Measurements from ENCODE around the gene DNAH14. TPM values are rescaled to one million over a fixed set of nuclear protein-coding genes. Genes with fewer than 3 reads are reported as not detected.
"Not testable (repeated sequence)": the region's sequence is repeated elsewhere in the genome, so short reads cannot be mapped to it uniquely, and the experiment has no call there.

Gene DNAH14
- total RNA-seq, 1 donor, result 31.8 TPM

DNA sequence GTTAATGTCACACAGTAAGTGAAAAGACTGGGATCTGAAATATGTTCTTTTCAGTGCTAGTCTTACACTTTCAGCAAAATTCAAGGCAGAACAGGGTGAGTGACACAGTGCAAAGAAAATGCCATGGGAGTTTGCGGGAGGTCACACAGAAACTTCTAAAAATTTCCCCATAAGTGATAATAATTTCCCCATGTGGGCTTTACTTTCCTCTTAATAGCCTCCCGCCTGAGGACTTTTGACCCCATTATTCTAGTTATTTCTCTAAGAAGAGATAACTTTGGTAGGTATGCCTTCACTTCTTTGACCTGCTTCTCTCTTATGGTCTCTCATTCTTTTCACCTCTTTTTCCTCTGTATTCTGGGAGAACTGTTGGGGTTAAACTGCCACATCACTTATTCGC, 8.1 kb upstream of the DNAH14 start:
- no peak for DNase-seq (ENCODE audit: insufficient read length, low spot score, missing footprints)
- no peak overlapping the region for H3K4me2 ChIP-seq (ENCODE audit: insufficient read depth, low read length)
- H3K4me3 ChIP-seq (ENCODE audit: insufficient read depth, low read length), result no peak overlapping the region
- H4K20me1 ChIP-seq (ENCODE audit: insufficient read depth, low read length), result no peaks in the 10 kb centered on the region
- H3K79me2 ChIP-seq (ENCODE audit: insufficient read depth, low read length), result no peaks in the 10 kb centered on the region
- H3K4me1 ChIP-seq (ENCODE audit: insufficient read depth, low read length), result no peaks in the 10 kb centered on the region
- TF ChIP-seq, protein P1, sequence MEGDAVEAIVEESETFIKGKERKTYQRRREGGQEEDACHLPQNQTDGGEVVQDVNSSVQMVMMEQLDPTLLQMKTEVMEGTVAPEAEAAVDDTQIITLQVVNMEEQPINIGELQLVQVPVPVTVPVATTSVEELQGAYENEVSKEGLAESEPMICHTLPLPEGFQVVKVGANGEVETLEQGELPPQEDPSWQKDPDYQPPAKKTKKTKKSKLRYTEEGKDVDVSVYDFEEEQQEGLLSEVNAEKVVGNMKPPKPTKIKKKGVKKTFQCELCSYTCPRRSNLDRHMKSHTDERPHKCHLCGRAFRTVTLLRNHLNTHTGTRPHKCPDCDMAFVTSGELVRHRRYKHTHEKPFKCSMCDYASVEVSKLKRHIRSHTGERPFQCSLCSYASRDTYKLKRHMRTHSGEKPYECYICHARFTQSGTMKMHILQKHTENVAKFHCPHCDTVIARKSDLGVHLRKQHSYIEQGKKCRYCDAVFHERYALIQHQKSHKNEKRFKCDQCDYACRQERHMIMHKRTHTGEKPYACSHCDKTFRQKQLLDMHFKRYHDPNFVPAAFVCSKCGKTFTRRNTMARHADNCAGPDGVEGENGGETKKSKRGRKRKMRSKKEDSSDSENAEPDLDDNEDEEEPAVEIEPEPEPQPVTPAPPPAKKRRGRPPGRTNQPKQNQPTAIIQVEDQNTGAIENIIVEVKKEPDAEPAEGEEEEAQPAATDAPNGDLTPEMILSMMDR (IDR thresholded peaks at IDR 0.05; ENCODE audit: extremely low read depth, low read depth, low read length), result no peak
- H3K36me3 ChIP-seq (ENCODE audit: insufficient read depth, low read length), result no peaks in the 10 kb centered on the region
- no peaks in the 10 kb centered on the region for H3K27me3 ChIP-seq (ENCODE audit: insufficient read depth, low read length)
- H3K27ac ChIP-seq (ENCODE audit: low read depth, low read length), result no peak overlapping the region
- no peak overlapping the region for H2AFZ ChIP-seq (ENCODE audit: low read length)
- no peaks in the 10 kb centered on the region for H3K9me3 ChIP-seq (ENCODE audit: low read depth, low read length)

- DNase-seq (ENCODE audit: insufficient read length, low spot score, missing footprints), result peak; percentile 80
- no peaks in the 10 kb centered on the region for H4K20me1 ChIP-seq (ENCODE audit: insufficient read depth, low read length)
- no peak overlapping the region for H3K4me2 ChIP-seq (ENCODE audit: insufficient read depth, low read length)
- no peak overlapping the region for H3K27ac ChIP-seq (ENCODE audit: low read depth, low read length)
- no peaks in the 10 kb centered on the region for H3K4me1 ChIP-seq (ENCODE audit: insufficient read depth, low read length)
- H3K4me3 ChIP-seq (ENCODE audit: insufficient read depth, low read length), result no peak overlapping the region
- TF ChIP-seq, protein P1 (IDR thresholded peaks at IDR 0.05; ENCODE audit: extremely low read depth, low read depth, low read length), result peak; percentile 77
- H3K27me3 ChIP-seq (ENCODE audit: insufficient read depth, low read length), result no peaks in the 10 kb centered on the region
- no peaks in the 10 kb centered on the region for H3K9me3 ChIP-seq (ENCODE audit: low read depth, low read length)
- H3K36me3 ChIP-seq (ENCODE audit: insufficient read depth, low read length), result no peaks in the 10 kb centered on the region
- H2AFZ ChIP-seq (ENCODE audit: low read length), result no peak overlapping the region
- H3K79me2 ChIP-seq (ENCODE audit: insufficient read depth, low read length), result no peaks in the 10 kb centered on the region
These were observed 6.9 kb upstream of the DNAH14 start for GRCh38 chr1:224922404-224923164.

DNA sequence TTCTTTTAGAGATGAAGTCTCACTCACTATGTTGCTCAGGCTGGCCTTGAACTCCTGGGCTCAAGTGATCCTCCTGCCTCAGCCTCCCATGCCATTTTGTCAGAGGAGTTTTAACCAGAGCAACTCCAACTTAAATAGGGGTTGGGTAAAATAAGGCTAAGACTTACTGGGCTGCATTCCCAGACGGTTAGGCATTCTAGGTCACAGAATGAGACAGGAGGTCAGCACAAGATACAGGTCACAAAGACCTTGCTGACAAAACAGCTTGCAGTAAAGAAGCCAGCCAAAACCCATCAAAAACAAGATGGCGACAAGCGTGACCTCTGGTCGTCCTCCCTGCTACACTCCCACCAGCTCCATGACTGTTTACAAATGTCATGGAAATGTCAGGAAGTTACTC, 5.7 kb upstream of the DNAH14 start:
- no peaks in the 10 kb centered on the region for H3K4me1 ChIP-seq (ENCODE audit: insufficient read depth, low read length)
- H3K4me2 ChIP-seq (ENCODE audit: insufficient read depth, low read length), result no peak overlapping the region
- TF ChIP-seq, protein P1 (IDR thresholded peaks at IDR 0.05; ENCODE audit: extremely low read depth, low read depth, low read length), result no peak
- H3K27me3 ChIP-seq (ENCODE audit: insufficient read depth, low read length), result no peaks in the 10 kb centered on the region
- no peak overlapping the region for H3K4me3 ChIP-seq (ENCODE audit: insufficient read depth, low read length)
- H3K9me3 ChIP-seq (ENCODE audit: low read depth, low read length), result no peaks in the 10 kb centered on the region
- no peak overlapping the region for H3K27ac ChIP-seq (ENCODE audit: low read depth, low read length)
- no peak overlapping the region for H2AFZ ChIP-seq (ENCODE audit: low read length)
- no peaks in the 10 kb centered on the region for H3K79me2 ChIP-seq (ENCODE audit: insufficient read depth, low read length)
- DNase-seq (ENCODE audit: insufficient read length, low spot score, missing footprints), result no peak
- H3K36me3 ChIP-seq (ENCODE audit: insufficient read depth, low read length), result no peaks in the 10 kb centered on the region
- no peaks in the 10 kb centered on the region for H4K20me1 ChIP-seq (ENCODE audit: insufficient read depth, low read length)

DNA sequence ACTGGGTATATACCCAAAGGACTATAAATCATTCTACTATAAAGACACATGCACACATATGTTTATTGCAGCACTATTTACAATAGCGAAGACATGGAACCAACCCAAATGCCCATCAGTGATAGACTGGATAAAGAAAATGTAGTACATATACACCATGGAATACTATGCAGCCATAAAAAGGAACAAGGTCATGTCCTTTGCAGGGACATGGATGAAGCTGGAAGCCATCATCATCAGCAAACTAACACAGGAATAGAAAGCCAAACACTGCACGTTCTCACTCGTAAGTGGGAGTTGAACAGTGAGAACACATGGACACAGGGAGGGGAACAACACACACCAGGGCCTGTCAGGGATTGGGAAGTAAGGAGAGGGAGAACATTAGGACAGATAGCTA, 1.8 kb upstream of the DNAH14 start:
- not testable (repeated sequence) for H3K4me2 ChIP-seq (ENCODE audit: insufficient read depth, low read length); H3K27me3 ChIP-seq (ENCODE audit: insufficient read depth, low read length); H3K4me1 ChIP-seq (ENCODE audit: insufficient read depth, low read length); H2AFZ ChIP-seq (ENCODE audit: low read length); H3K36me3 ChIP-seq (ENCODE audit: insufficient read depth, low read length); H4K20me1 ChIP-seq (ENCODE audit: insufficient read depth, low read length); H3K79me2 ChIP-seq (ENCODE audit: insufficient read depth, low read length); DNase-seq (ENCODE audit: insufficient read length, low spot score, missing footprints); H3K9me3 ChIP-seq (ENCODE audit: low read depth, low read length); H3K4me3 ChIP-seq (ENCODE audit: insufficient read depth, low read length); H3K27ac ChIP-seq (ENCODE audit: low read depth, low read length)

Measured in osteoblast (primary cell).